Caki2 (cell line): ENCODE measurements around the gene RASD1. TPM values are rescaled to one million over a fixed set of nuclear protein-coding genes. Genes with fewer than 3 reads are reported as not detected.

ENCODE experiments used
- DNase-seq: peaks from one replicate; pipeline ENCODE4 v3.0.0-alpha.2; 2015; ENCODE audit warnings: low read depth
- in situ Hi-C: cut with HindIII; loops from 2 replicates; pipeline ENCODE4 v1.10.0; 2016; ENCODE audit warnings: low sequenced_read_pairs, low pct_unique_long_range_greater_than_20kb, mixed read lengths
- total RNA-seq: library from RNA; depleted of rRNA; stranded (reverse); fragments of >200 nt; shearing (Covaris generic); gene quantifications from 2 replicates; pipeline ENCODE4 v1.2.3, GENCODE V29; 2014; ENCODE audit warnings: low replicate concordance

The RASD1 gene
- total RNA-seq, 1 experiment from 2014 or later = not detected

- in situ Hi-C loops = no loop called here
Measured at GRCh38 chr17:17503566-17504130, 7.5 kb upstream of the RASD1 start.

GRCh38 chr17:17502741-17503565, 6.8 kb upstream of the RASD1 start:
- in situ Hi-C loops = no loop called here
- no peak for DNase-seq

More at GRCh38 chr17:17503566-17504130, 7.5 kb upstream of the RASD1 start:
- DNase-seq = no peak

GRCh38 chr17:17500999-17501605, 4.9 kb upstream of the RASD1 start:
- in situ Hi-C loops = no loop called here
- no peak for DNase-seq

GRCh38 chr17:17499402-17500145, 3.4 kb upstream of the RASD1 start:
- in situ Hi-C loops = no loop called here

GRCh38 chr17:17498606-17499301, 2.6 kb upstream of the RASD1 start:
- in situ Hi-C loops = no loop called here

More at GRCh38 chr17:17499402-17500145, 3.4 kb upstream of the RASD1 start:
- DNase-seq = no peak

GRCh38 chr17:17497845-17498520, 1.8 kb upstream of the RASD1 start:
- no peak for DNase-seq
- in situ Hi-C loops = no loop called here

More at GRCh38 chr17:17498606-17499301, 2.6 kb upstream of the RASD1 start:
- no peak for DNase-seq

- no peak for DNase-seq
- in situ Hi-C loops = no loop called here
Measured at GRCh38 chr17:17497065-17497844, 1.1 kb upstream of the RASD1 start.

GRCh38 chr17:17495536-17496188, 533 bp downstream of the RASD1 start:
- no peak for DNase-seq
- in situ Hi-C loops = no loop called here

- no peak for DNase-seq
- in situ Hi-C loops = no loop called here
Measured at GRCh38 chr17:17494870-17495535, 1.2 kb downstream of the RASD1 start.

GRCh38 chr17:17494499-17494869, 1.7 kb downstream of the RASD1 start:
- in situ Hi-C loops = no loop called here

GRCh38 chr17:17493986-17494466, 2.2 kb downstream of the RASD1 start:
- in situ Hi-C loops = no loop called here
- DNase-seq = no peak

More at GRCh38 chr17:17494499-17494869, 1.7 kb downstream of the RASD1 start:
- DNase-seq = no peak

- no peak for DNase-seq
- in situ Hi-C loops = no loop called here
Measured at GRCh38 chr17:17493249-17493985, 2.8 kb downstream of the RASD1 start.

GRCh38 chr17:17492571-17492970, 3.6 kb downstream of the RASD1 start:
- no peak for DNase-seq
- in situ Hi-C loops = no loop called here

GRCh38 chr17:17492085-17492484, 4.1 kb downstream of the RASD1 start:
- no peak for DNase-seq
- in situ Hi-C loops = no loop called here

- in situ Hi-C loops = no loop called here
Measured at GRCh38 chr17:17491546-17491988, 4.6 kb downstream of the RASD1 start.

More at GRCh38 chr17:17491546-17491988, 4.6 kb downstream of the RASD1 start:
- DNase-seq = no peak
